Measurements from ENCODE around the gene UTP20.

GRCh38 chr12:101330631-101331030, 50.7 kb downstream of the UTP20 start:
- no peak for TF ChIP-seq CTCF (optimal IDR thresholded peaks at IDR 0.05 in 1 of 3, IDR thresholded peaks at IDR 0.05 in 1 of 3, conservative IDR thresholded peaks at IDR 0.05 in 1 of 3; ENCODE audit: extremely low read depth in 1 of 3, insufficient read depth in 2 of 3, low read length in 3 of 3)
- no peak for TF ChIP-seq EZH2 (IDR thresholded peaks at IDR 0.05; ENCODE audit: low read length)

Measured in keratinocyte (primary cell).